Karpas-422 (cell line): Measurements from ENCODE around the gene MAN1C1. TPM values are rescaled to one million over a fixed set of nuclear protein-coding genes. Genes with fewer than 3 reads are reported as not detected.

Experiments used
- DNase-seq: peaks from one replicate; pipeline ENCODE4 v3.0.0-alpha.2; 2015
- H2AFZ ChIP-seq: fragments of 200-600 bp; sonication (generic); 2 replicates; pipeline ENCODE4 v1.6.1; 2014; ENCODE audit warnings: antibody characterized with exemption, low read length, mixed read lengths
- H3K27ac ChIP-seq: fragments of 200-600 bp; sonication (generic); 2 replicates; pipeline ENCODE4 v1.5.1; 2014; ENCODE audit warnings: mild to moderate bottlenecking, low read length, moderate library complexity
- H3K27me3 ChIP-seq: fragments of 200-600 bp; sonication (generic); 2 replicates; pipeline ENCODE4 v1.6.1; 2014; ENCODE audit warnings: low read length, mixed read lengths
- H3K36me3 ChIP-seq: fragments of 200-600 bp; sonication (generic); 2 replicates; pipeline ENCODE4 v1.6.1; 2014; ENCODE audit warnings: low read length, mixed read lengths; ENCODE audit not compliant: insufficient read depth
- H3K4me1 ChIP-seq: fragments of 200-600 bp; sonication (generic); 2 replicates; pipeline ENCODE4 v1.6.1; 2014; ENCODE audit warnings: mild to moderate bottlenecking, low read length, mixed read lengths
- H3K4me2 ChIP-seq: fragments of 200-600 bp; sonication (generic); 2 replicates; pipeline ENCODE4 v1.6.1; 2014; ENCODE audit warnings: low read length, low read depth, mild to moderate bottlenecking; ENCODE audit not compliant: poor library complexity, severe bottlenecking
- H3K4me3 ChIP-seq: fragments of 200-600 bp; sonication (generic); 2 replicates; pipeline ENCODE4 v1.5.1; 2014; ENCODE audit warnings: mild to moderate bottlenecking, antibody characterized with exemption, low read length, mixed read lengths
- H3K79me2 ChIP-seq: fragments of 200-600 bp; sonication (generic); 2 replicates; pipeline ENCODE4 v1.6.1; 2014; ENCODE audit warnings: mild to moderate bottlenecking, low read length, mixed read lengths
- H3K9ac ChIP-seq: fragments of 200-600 bp; sonication (generic); 2 replicates; pipeline ENCODE4 v1.6.0; 2014; ENCODE audit warnings: low read length
- H3K9me2 ChIP-seq: fragments of 200-600 bp; sonication (generic), shearing (Covaris generic); replicated peaks from 2 replicates; pipeline ENCODE4 v1.6.0; 2014; ENCODE audit warnings: mild to moderate bottlenecking, low read length, moderate library complexity; ENCODE audit not compliant: insufficient read depth
- H3K9me3 ChIP-seq: fragments of 300-700, 200-600 bp; sonication (generic); 2 replicates; pipeline ENCODE4 v1.6.1; 2014; ENCODE audit warnings: low read length, mixed read lengths
- H4K20me1 ChIP-seq: fragments of 200-600 bp; sonication (generic); 2 replicates; pipeline ENCODE4 v1.6.1; 2014; ENCODE audit warnings: mild to moderate bottlenecking, antibody characterized with exemption, low read length, low read depth; ENCODE audit not compliant: insufficient read depth
- total RNA-seq: library from RNA; depleted of rRNA; stranded (reverse); fragments of >200 nt; shearing (Covaris generic); gene quantifications from 2 replicates; pipeline ENCODE4 v1.2.3, GENCODE V29; 2014; ENCODE audit warnings: low replicate concordance

Gene MAN1C1
- total RNA-seq, 1 experiment from 2014 or later, result not detected

DNA sequence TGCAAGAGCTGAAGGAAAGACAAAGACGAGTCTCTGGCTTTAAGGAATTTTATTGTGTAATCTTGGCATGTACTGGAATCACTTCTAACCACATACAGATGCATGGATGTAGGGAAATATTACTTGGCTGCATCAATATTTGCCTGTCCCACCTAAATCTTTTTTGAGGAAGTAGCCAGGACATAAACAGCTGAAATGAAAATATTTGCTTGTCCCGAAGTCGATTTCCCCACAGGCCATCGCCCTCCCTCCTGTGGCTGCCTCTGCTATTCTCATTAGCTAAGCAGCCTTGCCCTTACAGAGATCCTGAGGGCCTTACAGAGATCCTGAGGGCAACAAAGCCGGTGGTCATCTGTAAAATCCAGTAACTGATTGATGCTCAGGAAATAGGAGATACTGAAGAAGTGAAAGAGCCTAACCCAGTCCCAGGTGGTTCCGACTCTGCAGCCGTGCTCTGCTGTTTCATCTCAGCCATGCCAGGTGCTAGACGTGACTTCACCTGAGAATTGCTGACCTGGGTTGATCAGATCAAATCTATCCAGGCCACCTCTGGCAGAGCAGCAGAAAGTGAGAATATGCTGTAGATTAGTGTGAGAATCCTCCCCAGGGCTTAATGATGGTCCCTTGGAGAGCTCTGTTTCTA, 25.5 kb downstream of the MAN1C1 start:
- Histone ChIP-seq H3K4me1 (no peaks in the 10 kb centered on the region), H4K20me1 (no peaks in the 10 kb centered on the region), H3K4me3 (no peak overlapping the region), H3K9me3 (no peaks in the 10 kb centered on the region), H3K9me2 (no peaks in the 10 kb centered on the region), H3K9ac (no peak overlapping the region), H2AFZ (no peak overlapping the region), H3K27ac (no peak overlapping the region), H3K79me2 (no peaks in the 10 kb centered on the region), H3K27me3 (no peaks in the 10 kb centered on the region), H3K4me2 (no peak overlapping the region), H3K36me3 (no peaks in the 10 kb centered on the region)
- DNase-seq, result no peak

DNA sequence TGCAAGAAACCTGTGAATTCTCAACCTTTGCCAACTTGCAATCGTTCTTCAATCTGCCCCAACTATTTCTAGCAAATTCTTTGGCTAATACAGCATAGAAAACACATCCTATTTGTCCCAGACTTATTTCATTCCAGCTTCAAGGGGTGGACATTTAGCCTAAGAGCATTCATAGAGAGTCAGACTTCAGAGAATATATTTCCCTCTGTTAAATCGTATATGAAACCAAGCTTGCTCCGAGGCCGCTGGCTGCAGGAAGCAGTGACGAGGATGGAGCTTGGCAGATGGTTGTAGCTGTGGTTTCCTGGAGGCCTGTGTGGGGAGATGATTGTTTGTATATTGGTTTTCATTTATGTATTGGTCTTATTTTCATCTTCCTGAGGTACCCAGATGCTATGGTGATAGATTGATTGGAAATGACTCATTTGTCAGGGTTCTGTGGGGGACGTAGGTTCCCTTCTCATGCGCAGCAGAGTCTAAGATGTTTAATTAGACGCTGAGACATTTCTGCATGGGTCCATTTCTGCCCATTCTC, 26.1 kb downstream of the MAN1C1 start:
- Histone ChIP-seq H3K9me2 (no peaks in the 10 kb centered on the region), H3K36me3 (no peaks in the 10 kb centered on the region), H3K79me2 (no peaks in the 10 kb centered on the region), H3K4me2 (no peak overlapping the region), H3K4me1 (no peaks in the 10 kb centered on the region), H3K9me3 (no peaks in the 10 kb centered on the region), H3K9ac (no peak overlapping the region), H4K20me1 (no peaks in the 10 kb centered on the region), H2AFZ (no peak overlapping the region), H3K27ac (no peak overlapping the region), H3K27me3 (no peaks in the 10 kb centered on the region), H3K4me3 (no peak overlapping the region)
- no peak for DNase-seq

GRCh38 chr1:25643929-25644328, 27.3 kb downstream of the MAN1C1 start:
- no peaks in the 10 kb centered on the region for H3K36me3 ChIP-seq
- no peaks in the 10 kb centered on the region for H3K9me2 ChIP-seq
- no peak overlapping the region for H3K27ac ChIP-seq
- no peak overlapping the region for H3K4me2 ChIP-seq
- H3K9me3 ChIP-seq, result no peaks in the 10 kb centered on the region
- no peak for DNase-seq
- H3K4me3 ChIP-seq, result no peak overlapping the region
- no peaks in the 10 kb centered on the region for H3K4me1 ChIP-seq
- no peaks in the 10 kb centered on the region; the same call in 1 of the 2 replicates for H4K20me1 ChIP-seq
- no peaks in the 10 kb centered on the region for H3K27me3 ChIP-seq
- no peak overlapping the region for H3K9ac ChIP-seq
- no peaks in the 10 kb centered on the region for H3K79me2 ChIP-seq
- H2AFZ ChIP-seq, result no peak overlapping the region

- no peaks in the 10 kb centered on the region for H3K4me1 ChIP-seq
Measured at GRCh38 chr1:25644962-25645361, 28.4 kb downstream of the MAN1C1 start.

GRCh38 chr1:25645637-25646400, 29.2 kb downstream of the MAN1C1 start:
- H3K27ac ChIP-seq, result no peak overlapping the region
- no peaks in the 10 kb centered on the region for H3K36me3 ChIP-seq
- no peaks in the 10 kb centered on the region for H3K9me3 ChIP-seq
- H3K79me2 ChIP-seq, result no peaks in the 10 kb centered on the region
- no peaks in the 10 kb centered on the region for H3K9me2 ChIP-seq
- no peak overlapping the region for H3K4me2 ChIP-seq
- no peaks in the 10 kb centered on the region; the same call in 1 of the 2 replicates for H4K20me1 ChIP-seq
- DNase-seq, result no peak
- no peaks in the 10 kb centered on the region for H3K27me3 ChIP-seq
- H3K9ac ChIP-seq, result no peak overlapping the region
- no peaks in the 10 kb centered on the region for H3K4me1 ChIP-seq
- no peak overlapping the region for H3K4me3 ChIP-seq
- H2AFZ ChIP-seq, result no peak overlapping the region

More at GRCh38 chr1:25644962-25645361, 28.4 kb downstream of the MAN1C1 start:
- Histone ChIP-seq H3K9ac (no peak overlapping the region), H3K27me3 (no peaks in the 10 kb centered on the region), H3K4me2 (no peak overlapping the region), H2AFZ (no peak overlapping the region), H3K4me3 (no peak overlapping the region), H3K9me3 (no peaks in the 10 kb centered on the region), H3K79me2 (no peaks in the 10 kb centered on the region), H3K36me3 (no peaks in the 10 kb centered on the region), H4K20me1 (no peaks in the 10 kb centered on the region; the same call in 1 of the 2 replicates), H3K27ac (no peak overlapping the region), H3K9me2 (no peaks in the 10 kb centered on the region)
- no peak for DNase-seq

DNA sequence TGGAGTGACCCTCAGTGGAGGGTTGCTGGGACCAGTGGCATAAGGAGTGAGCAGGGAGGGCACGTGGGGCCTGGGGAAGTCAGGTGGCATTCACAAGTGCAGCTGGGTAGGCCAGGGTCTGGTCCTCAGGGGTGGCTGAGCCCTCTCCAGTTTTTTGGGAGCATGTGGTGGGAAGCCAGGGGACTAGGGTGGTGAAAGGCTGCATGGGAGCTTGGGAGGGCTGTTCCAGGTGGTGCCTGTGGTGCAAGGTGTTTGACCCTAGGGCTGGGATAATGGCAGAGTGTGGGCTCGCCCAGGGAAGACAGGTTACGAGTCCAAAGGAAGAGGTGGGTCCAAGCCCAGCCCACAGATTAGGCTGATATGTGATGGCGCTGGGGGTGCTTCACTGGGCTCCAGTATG, 30.5 kb downstream of the MAN1C1 start:
- no peak for DNase-seq
- H3K4me2 ChIP-seq, result no peak overlapping the region
- H3K27ac ChIP-seq, result no peak overlapping the region
- H3K4me1 ChIP-seq, result no peaks in the 10 kb centered on the region
- no peaks in the 10 kb centered on the region for H3K36me3 ChIP-seq
- H3K9me2 ChIP-seq, result no peaks in the 10 kb centered on the region
- no peak overlapping the region for H3K9ac ChIP-seq
- no peaks in the 10 kb centered on the region for H3K27me3 ChIP-seq
- H2AFZ ChIP-seq, result no peak overlapping the region
- no peaks in the 10 kb centered on the region for H3K9me3 ChIP-seq
- no peak overlapping the region for H3K4me3 ChIP-seq
- no peaks in the 10 kb centered on the region; the same call in 1 of the 2 replicates for H4K20me1 ChIP-seq
- H3K79me2 ChIP-seq, result no peaks in the 10 kb centered on the region

DNA sequence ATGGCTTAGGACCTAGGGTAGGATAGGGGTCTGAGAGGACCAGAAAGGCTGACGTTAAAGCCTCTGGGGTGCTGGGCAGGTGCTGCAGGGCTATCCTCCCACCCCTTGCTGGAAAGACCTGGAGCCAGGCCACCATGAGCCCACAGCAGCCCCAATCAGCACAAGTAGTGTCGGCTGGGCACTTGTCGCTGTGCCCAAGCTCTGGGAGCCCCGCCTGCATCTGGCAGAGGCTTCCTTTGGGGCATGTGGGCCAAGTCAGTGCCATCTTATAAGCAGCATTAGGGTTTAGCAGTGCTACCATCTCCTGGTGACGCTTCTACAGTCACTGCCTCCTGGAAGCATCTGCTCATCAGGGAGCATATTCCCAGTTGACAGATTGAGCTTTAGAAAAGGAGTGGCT, 31.3 kb downstream of the MAN1C1 start:
- Histone ChIP-seq H3K9me3 (no peaks in the 10 kb centered on the region), H3K27me3 (no peaks in the 10 kb centered on the region), H3K4me1 (no peaks in the 10 kb centered on the region), H3K27ac (no peak overlapping the region), H3K4me3 (no peak overlapping the region), H3K9me2 (no peaks in the 10 kb centered on the region), H2AFZ (no peak overlapping the region), H3K9ac (no peak overlapping the region), H3K79me2 (no peaks in the 10 kb centered on the region), H3K4me2 (no peak overlapping the region), H4K20me1 (no peaks in the 10 kb centered on the region; the same call in 1 of the 2 replicates), H3K36me3 (no peaks in the 10 kb centered on the region)
- no peak for DNase-seq

- Histone ChIP-seq H3K4me3 (no peak overlapping the region), H3K27ac (no peak overlapping the region), H4K20me1 (no peaks in the 10 kb centered on the region; the same call in 1 of the 2 replicates), H2AFZ (no peak overlapping the region), H3K36me3 (no peaks in the 10 kb centered on the region), H3K4me1 (no peaks in the 10 kb centered on the region), H3K79me2 (no peaks in the 10 kb centered on the region), H3K27me3 (no peaks in the 10 kb centered on the region), H3K9me2 (no peaks in the 10 kb centered on the region), H3K9ac (no peak overlapping the region), H3K9me3 (no peaks in the 10 kb centered on the region), H3K4me2 (no peak overlapping the region)
- no peak for DNase-seq
Measured at GRCh38 chr1:25648681-25649440, 32.3 kb downstream of the MAN1C1 start.
